Measurements from ENCODE around the gene DPYSL4.

DNA sequence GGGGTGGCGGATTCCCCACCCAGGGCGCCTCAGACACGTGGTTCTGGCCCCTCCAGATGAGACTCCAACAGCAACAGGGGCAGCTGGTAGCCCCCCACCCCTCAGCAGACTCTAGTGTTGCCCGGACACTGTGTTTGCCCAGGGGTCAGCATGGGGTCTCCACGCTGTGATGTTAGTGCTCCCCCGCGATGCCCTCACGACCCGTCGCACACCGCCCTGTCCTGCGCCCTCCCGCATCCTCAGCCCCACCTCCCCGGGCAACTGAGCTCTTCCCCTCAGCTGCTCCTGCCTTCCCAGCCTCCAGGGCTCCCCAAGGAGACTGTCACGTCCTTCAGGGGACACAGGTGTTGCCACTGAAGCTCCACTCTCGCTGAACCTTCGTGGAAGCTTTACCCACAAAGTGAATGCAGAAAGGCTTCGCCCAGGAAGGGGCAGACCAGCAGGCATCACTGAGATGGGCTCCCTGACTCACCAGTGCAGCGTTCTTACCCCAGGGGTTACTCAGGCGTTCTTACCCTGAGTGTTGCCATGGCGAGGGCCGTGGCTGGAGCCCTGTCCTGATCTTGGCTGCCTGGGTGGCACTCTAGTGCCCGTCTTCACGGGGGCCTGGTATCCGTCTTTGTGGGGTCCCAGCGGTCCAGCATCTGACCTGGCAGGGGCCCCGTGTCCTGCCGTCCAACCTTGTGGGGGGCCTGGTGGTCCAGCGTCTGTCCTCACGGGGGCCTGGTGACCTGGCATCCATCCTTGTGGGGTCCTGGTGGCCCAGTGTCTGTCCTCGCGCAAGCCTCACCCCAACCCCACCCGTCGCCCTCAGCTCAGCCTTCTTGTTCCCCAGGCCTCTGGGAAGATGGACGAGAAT, 14.6 kb downstream of the DPYSL4 start:
- TF ChIP-seq, protein P1, sequence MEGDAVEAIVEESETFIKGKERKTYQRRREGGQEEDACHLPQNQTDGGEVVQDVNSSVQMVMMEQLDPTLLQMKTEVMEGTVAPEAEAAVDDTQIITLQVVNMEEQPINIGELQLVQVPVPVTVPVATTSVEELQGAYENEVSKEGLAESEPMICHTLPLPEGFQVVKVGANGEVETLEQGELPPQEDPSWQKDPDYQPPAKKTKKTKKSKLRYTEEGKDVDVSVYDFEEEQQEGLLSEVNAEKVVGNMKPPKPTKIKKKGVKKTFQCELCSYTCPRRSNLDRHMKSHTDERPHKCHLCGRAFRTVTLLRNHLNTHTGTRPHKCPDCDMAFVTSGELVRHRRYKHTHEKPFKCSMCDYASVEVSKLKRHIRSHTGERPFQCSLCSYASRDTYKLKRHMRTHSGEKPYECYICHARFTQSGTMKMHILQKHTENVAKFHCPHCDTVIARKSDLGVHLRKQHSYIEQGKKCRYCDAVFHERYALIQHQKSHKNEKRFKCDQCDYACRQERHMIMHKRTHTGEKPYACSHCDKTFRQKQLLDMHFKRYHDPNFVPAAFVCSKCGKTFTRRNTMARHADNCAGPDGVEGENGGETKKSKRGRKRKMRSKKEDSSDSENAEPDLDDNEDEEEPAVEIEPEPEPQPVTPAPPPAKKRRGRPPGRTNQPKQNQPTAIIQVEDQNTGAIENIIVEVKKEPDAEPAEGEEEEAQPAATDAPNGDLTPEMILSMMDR (IDR thresholded peaks at IDR 0.05) = no peak
- TF ChIP-seq EZH2phosphoT487 (IDR thresholded peaks at IDR 0.05) = no peak
